PC-3 (cell line): ENCODE data around the gene FRMD5. TPM values are rescaled to one million over a fixed set of nuclear protein-coding genes. Genes with fewer than 3 reads are reported as not detected.

ENCODE experiments used
- ATAC-seq: fragments of 200-7000 bp; cut with Tn5 transposase; 2 replicates; pipeline ENCODE4 v1.9.1; 2020; ENCODE audit warnings: mild to moderate bottlenecking, moderate library complexity
- BruUV-seq: library from RNA; stranded (reverse); fragments of 400-500 nt; replicated peaks from 2 replicates; lab custom pipeline; 2021; lab: Mats Ljungman, UMichigan
- CTCF ChIA-PET: fragments of 300-600 bp; sonication (Branson Sonifier 250); formaldehyde crosslinking; loops from one replicate; lab custom pipeline; 2022; ENCODE audit warnings: antibody characterized with exemption; lab: Charles Lee
- POLR2A ChIA-PET: fragments of 300-600 bp; sonication (Branson Sonifier 250); formaldehyde crosslinking; loops from one replicate; lab custom pipeline; 2022; ENCODE audit warnings: antibody characterized with exemption; ENCODE audit not compliant: unreplicated experiment; lab: Charles Lee
- DNase-seq: peaks from one replicate; pipeline ENCODE4 v3.0.0-alpha.2; 2015
- H2AFZ ChIP-seq: fragments of 300-600 bp; sonication (generic); 2 replicates; pipeline ENCODE4 v1.6.0; 2016; ENCODE audit warnings: antibody characterized with exemption, low read length
- H3F3A ChIP-seq: fragments of 300-600 bp; sonication (generic); one replicate; pipeline ENCODE4 v1.6.0; 2017; ENCODE audit warnings: antibody characterized with exemption, low read length, control low read depth, mild to moderate bottlenecking; ENCODE audit not compliant: unreplicated experiment
- H3K27ac ChIP-seq: fragments of 300-600 bp; sonication (generic); 2 replicates; pipeline ENCODE4 v1.5.1; 2016; ENCODE audit warnings: mild to moderate bottlenecking, low read length
- H3K27me3 ChIP-seq: fragments of 300-600 bp; sonication (generic); 2 replicates; pipeline ENCODE4 v1.6.1; 2016; ENCODE audit warnings: low read length, mixed read lengths
- H3K36me3 ChIP-seq: fragments of 300-600 bp; sonication (generic); 2 replicates; pipeline ENCODE4 v1.6.1; 2016; ENCODE audit warnings: low read depth, mixed run types, low read length, mixed read lengths
- H3K4me1 ChIP-seq: fragments of 300-600 bp; sonication (generic); 2 replicates; pipeline ENCODE4 v1.5.1; 2016; ENCODE audit warnings: low read length; ENCODE audit not compliant: insufficient read depth
- H3K4me2 ChIP-seq: fragments of 300-600 bp; sonication (generic); 2 replicates; pipeline ENCODE4 v1.6.0; 2016; ENCODE audit warnings: low read length
- H3K4me3 ChIP-seq: fragments of 300-600 bp; sonication (generic); 2 replicates; pipeline ENCODE4 v1.5.1; 2016; ENCODE audit warnings: mild to moderate bottlenecking, low read length, mixed read lengths
- H3K79me2 ChIP-seq: fragments of 300-600 bp; sonication (generic); 2 replicates; pipeline ENCODE4 v1.6.1; 2017; ENCODE audit warnings: low read length, mixed read lengths
- H3K9ac ChIP-seq: fragments of 300-600 bp; sonication (generic); 2 replicates; pipeline ENCODE4 v1.6.0; 2016; ENCODE audit warnings: mild to moderate bottlenecking, low read length
- H3K9me2 ChIP-seq: fragments of 300-600 bp; sonication (generic); replicated peaks from 2 replicates; pipeline ENCODE4 v1.6.1; 2016; ENCODE audit warnings: mixed run types, low read length, mixed read lengths
- H3K9me3 ChIP-seq: fragments of 300-600 bp; sonication (generic); 2 replicates; pipeline ENCODE4 v1.6.1; 2016; ENCODE audit warnings: low read length, mixed read lengths
- H4K20me1 ChIP-seq: fragments of 300-600 bp; sonication (generic); 2 replicates; pipeline ENCODE4 v1.6.1; 2016; ENCODE audit warnings: low read length, mixed read lengths
- EZH2 ChIP-seq: fragments of 300-600 bp; sonication (generic); IDR thresholded peaks from one replicate; pipeline ENCODE4 v1.6.1; 2017; ENCODE audit warnings: antibody characterized with exemption, mild to moderate bottlenecking, low read length; ENCODE audit not compliant: unreplicated experiment
- EZH2phosphoT487 ChIP-seq: fragments of 300-600 bp; sonication (generic); IDR thresholded peaks from 2 replicates; pipeline ENCODE4 v1.6.1; 2018; ENCODE audit warnings: mild to moderate bottlenecking, antibody characterized with exemption, low read length, borderline replicate concordance
- intact Hi-C: fragments of 100-400 bp; cut with micrococcal nuclease; formaldehyde crosslinking; loops from 2 replicates; pipeline ENCODE4 v1.9.0; 2023
- total RNA-seq: library from RNA; depleted of rRNA; stranded (reverse); fragments of >200 nt; gene quantifications from 2 replicates; pipeline ENCODE4 v1.2.3, GENCODE V29; 2014
- TF ChIP-seq, protein P1 (sequence below): fragments of 300-600 bp; sonication (generic); conservative IDR thresholded peaks from 2 replicates; pipeline ENCODE4 v1.5.1; 2017; ENCODE audit warnings: antibody characterized with exemption, low read depth, mild to moderate bottlenecking, low read length

Gene FRMD5
- total RNA-seq, 1 experiment from 2014 or later, result 8.7 TPM

- Histone ChIP-seq H3K9me3 (no peaks in the 10 kb centered on the region), H3K27me3 (no peaks in the 10 kb centered on the region), H4K20me1 (no peaks in the 10 kb centered on the region), H3K36me3 (no peaks in the 10 kb centered on the region), H3K9ac (peak overlapping the region; percentile 34), H2AFZ (no peak overlapping the region), H3K9me2 (no peaks in the 10 kb centered on the region), H3F3A (peaks cover 20% of the 10 kb centered on the region), H3K4me3 (peak overlapping the region; percentile 47), H3K4me1 (peaks cover 39% of the 10 kb centered on the region), H3K4me2 (peak overlapping the region; percentile 76), H3K79me2 (0 out of 2 replicates have a peak, but pooled peaks cover 4% of the 10 kb centered on the region), H3K27ac (peak overlapping the region; percentile 93)
- CTCF ChIA-PET, result no interaction called here
- POLR2A ChIA-PET, result no interaction called here
- BruUV-seq, result TSS peak; percentile 52
- DNase-seq (no peak), ATAC-seq (peak; percentile 23)
- intact Hi-C loops, result loop anchor here (1.0 to 5.0 kb wide), 2 partner anchors 37 to 56 kb away; partner anchors contain the start of gene FRMD5
- TF ChIP-seq, protein P1, sequence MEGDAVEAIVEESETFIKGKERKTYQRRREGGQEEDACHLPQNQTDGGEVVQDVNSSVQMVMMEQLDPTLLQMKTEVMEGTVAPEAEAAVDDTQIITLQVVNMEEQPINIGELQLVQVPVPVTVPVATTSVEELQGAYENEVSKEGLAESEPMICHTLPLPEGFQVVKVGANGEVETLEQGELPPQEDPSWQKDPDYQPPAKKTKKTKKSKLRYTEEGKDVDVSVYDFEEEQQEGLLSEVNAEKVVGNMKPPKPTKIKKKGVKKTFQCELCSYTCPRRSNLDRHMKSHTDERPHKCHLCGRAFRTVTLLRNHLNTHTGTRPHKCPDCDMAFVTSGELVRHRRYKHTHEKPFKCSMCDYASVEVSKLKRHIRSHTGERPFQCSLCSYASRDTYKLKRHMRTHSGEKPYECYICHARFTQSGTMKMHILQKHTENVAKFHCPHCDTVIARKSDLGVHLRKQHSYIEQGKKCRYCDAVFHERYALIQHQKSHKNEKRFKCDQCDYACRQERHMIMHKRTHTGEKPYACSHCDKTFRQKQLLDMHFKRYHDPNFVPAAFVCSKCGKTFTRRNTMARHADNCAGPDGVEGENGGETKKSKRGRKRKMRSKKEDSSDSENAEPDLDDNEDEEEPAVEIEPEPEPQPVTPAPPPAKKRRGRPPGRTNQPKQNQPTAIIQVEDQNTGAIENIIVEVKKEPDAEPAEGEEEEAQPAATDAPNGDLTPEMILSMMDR, result no peak
- TF ChIP-seq EZH2 (no peak), EZH2phosphoT487 (no peak)
Observed at GRCh38 chr15:44158111-44158510, 37.0 kb downstream of the FRMD5 start.

DNA sequence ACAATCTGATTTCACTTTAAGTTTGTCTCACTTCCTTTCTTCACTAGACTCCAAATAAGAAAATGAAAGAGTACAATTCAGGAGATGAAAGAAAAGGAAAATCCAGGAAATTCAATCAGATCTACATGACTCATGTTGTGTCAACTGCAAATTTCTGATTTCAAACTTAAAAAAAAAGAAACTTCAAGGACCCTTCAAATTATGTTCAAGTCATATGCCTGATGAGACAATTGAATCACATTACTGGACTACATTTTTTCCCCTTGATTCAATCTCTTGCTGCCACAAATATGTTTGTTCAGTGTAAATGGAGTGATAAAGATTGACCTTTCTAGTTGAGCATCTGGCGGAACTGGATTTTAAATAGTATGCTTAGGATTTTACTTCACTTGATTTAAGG, 37.4 kb downstream of the FRMD5 start:
- ATAC-seq (peak; percentile 90), DNase-seq (peak; percentile 97)
- ChIA-PET CTCF (interaction anchor here (1.0 kb wide), 1 partner anchor 50 kb away, joined by 5 read pairs; no protein-coding TSS in a partner anchor), POLR2A (no interaction called here)
- no peaks in the 10 kb centered on the region for H3K9me2 ChIP-seq
- peak overlapping the region; percentile 79 for H3K4me2 ChIP-seq
- no peaks in the 10 kb centered on the region for H3K36me3 ChIP-seq
- H3K27ac ChIP-seq, result peak overlapping the region; percentile 93
- TF ChIP-seq EZH2 (no peak), EZH2phosphoT487 (no peak)
- TF ChIP-seq, protein P1, result no peak
- H3K79me2 ChIP-seq, result 0 out of 2 replicates have a peak, but pooled peaks cover 4% of the 10 kb centered on the region
- peaks cover 39% of the 10 kb centered on the region for H3K4me1 ChIP-seq
- H3K4me3 ChIP-seq, result peak overlapping the region; percentile 49; the same call in 1 of the 2 replicates
- no peaks in the 10 kb centered on the region for H3K9me3 ChIP-seq
- peak overlapping the region; percentile 35 for H3K9ac ChIP-seq
- intact Hi-C loops, result loop anchor here (1.0 to 5.0 kb wide), 3 partner anchors 38 to 58 kb away; partner anchors contain the start of gene FRMD5
- no peaks in the 10 kb centered on the region for H4K20me1 ChIP-seq
- peaks cover 20% of the 10 kb centered on the region for H3F3A ChIP-seq
- no TSS peak for BruUV-seq
- no peak overlapping the region for H2AFZ ChIP-seq
- H3K27me3 ChIP-seq, result no peaks in the 10 kb centered on the region

DNA sequence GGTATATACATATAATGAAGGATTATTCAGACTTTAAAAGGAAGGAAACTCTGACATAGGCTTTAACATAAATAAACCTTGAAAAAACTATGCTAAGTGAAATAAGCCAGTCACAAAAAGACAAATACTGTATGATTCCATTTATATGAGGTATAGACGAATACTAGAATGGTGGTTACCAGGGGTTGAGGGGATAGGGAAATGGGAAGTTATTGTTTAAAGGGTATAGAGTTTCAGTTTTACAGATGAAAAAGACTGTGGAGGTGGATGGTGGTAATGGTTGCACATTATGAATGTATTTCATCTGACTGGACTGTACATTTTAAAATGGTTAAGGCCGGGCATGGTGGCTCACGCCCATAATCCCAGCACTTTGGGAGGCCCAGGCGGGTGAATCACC, 41.7 kb downstream of the FRMD5 start:
- Histone ChIP-seq H3K9ac (no peak overlapping the region), H3K9me3 (no peaks in the 10 kb centered on the region), H3K27me3 (no peaks in the 10 kb centered on the region), H3K36me3 (no peaks in the 10 kb centered on the region), H3K79me2 (peaks cover 9% of the 10 kb centered on the region; the same call in 1 of the 2 replicates), H3F3A (peaks cover 18% of the 10 kb centered on the region), H4K20me1 (no peaks in the 10 kb centered on the region), H3K4me2 (no peak overlapping the region), H2AFZ (no peak overlapping the region), H3K4me3 (no peak overlapping the region), H3K9me2 (no peaks in the 10 kb centered on the region), H3K27ac (no peak overlapping the region), H3K4me1 (peaks cover 48% of the 10 kb centered on the region)
- DNase-seq, result no peak
- ChIA-PET POLR2A (no interaction called here), CTCF (no interaction called here)
- intact Hi-C loops, result loop anchor here (5.0 kb wide), 1 partner anchor 241 kb away; no protein-coding TSS in a partner anchor
- ATAC-seq, result no peak
- no TSS peak for BruUV-seq
- TF ChIP-seq EZH2 (no peak), EZH2phosphoT487 (no peak)
- TF ChIP-seq, protein P1, result no peak
